Endothelial cell of umbilical vein (primary cell): Measurements from ENCODE around the gene INSRR. TPM values are rescaled to one million over a fixed set of nuclear protein-coding genes. Genes with fewer than 3 reads are reported as not detected.

ENCODE experiments used
- BruUV-seq: library from RNA; stranded (reverse); fragments of 400-500 nt; replicated peaks from 2 replicates; lab custom pipeline; 2021; lab: Mats Ljungman, UMichigan
- CTCF ChIA-PET: fragments of 300-600, 350-600 bp; sonication (Branson Sonifier 250); formaldehyde crosslinking; loops from one replicate; lab custom pipeline; 2021; ENCODE audit warnings: antibody characterized with exemption, inconsistent platforms; lab: Charles Lee
- POLR2A ChIA-PET: fragments of 300-600, 350-600 bp; sonication (Branson Sonifier 250); formaldehyde crosslinking; loops from one replicate; lab custom pipeline; 2021; ENCODE audit warnings: antibody characterized with exemption, inconsistent platforms; lab: Charles Lee
- DNase-seq: peaks from one replicate; pipeline ENCODE4 v3.0.0-alpha.2; 2011; ENCODE audit warnings: low read depth, low spot score
- FAIRE-seq: peaks from 2 replicates; lab custom pipeline; 2011; peaks lifted over from hg19 to GRCh38; lab: Jason Lieb, UNC
- H2AFZ ChIP-seq: 2 replicates; pipeline ENCODE4 v1.6.0; 2012; ENCODE audit warnings: low read depth, low read length, control low read depth, inconsistent platforms
- H3K27ac ChIP-seq: 2 replicates; pipeline ENCODE4 v1.5.1; 2011; ENCODE audit warnings: low read depth, mild to moderate bottlenecking, control low read depth, low read length, moderate library complexity; ENCODE audit not compliant: insufficient read depth
- H3K27me3 ChIP-seq, 2 experiments: 2 replicates each; pipeline versions ENCODE4 v1.6.0 to v1.6.1; 2011; ENCODE audit warnings: low read length in 2 of 2, mixed read lengths in 1 of 2; ENCODE audit not compliant: control insufficient read depth in 2 of 2, insufficient read depth in 2 of 2
- H3K36me3 ChIP-seq, 2 experiments: 2 replicates in 1 of 2; 3 replicates in 1 of 2; pipeline ENCODE4 v1.5.1; 2011; ENCODE audit warnings: low read length in 2 of 2, mild to moderate bottlenecking in 1 of 2, moderate library complexity in 1 of 2; ENCODE audit not compliant: control insufficient read depth in 2 of 2, insufficient read depth in 2 of 2; ENCODE audit errors: extremely low read depth in 1 of 2
- H3K4me1 ChIP-seq: 3 replicates; pipeline ENCODE4 v1.5.1; 2011; ENCODE audit warnings: mild to moderate bottlenecking, low read length; ENCODE audit not compliant: control insufficient read depth, insufficient read depth; ENCODE audit errors: extremely low read depth
- H3K4me2 ChIP-seq: 2 replicates; pipeline ENCODE4 v1.6.1; 2011; ENCODE audit warnings: low read length, control low read depth, mixed read lengths; ENCODE audit not compliant: insufficient read depth
- H3K4me3 ChIP-seq, 3 experiments: fragments of 200-600 bp in 1 of 3; sonication (generic), shearing (Covaris generic) in 1 of 3; replicated peaks in 1 of 3; 2 replicates each; pipeline ENCODE4 v1.5.1; 2011 to 2016; ENCODE audit warnings: control low read depth in 3 of 3, low read length in 3 of 3, mild to moderate bottlenecking in 2 of 3, inconsistent platforms in 1 of 3, low read depth in 1 of 3, moderate library complexity in 1 of 3; ENCODE audit not compliant: insufficient read depth in 1 of 3
- H3K79me2 ChIP-seq: 2 replicates; pipeline ENCODE4 v1.6.0; 2012; ENCODE audit warnings: low read length, inconsistent platforms; ENCODE audit not compliant: control insufficient read depth, insufficient read depth
- H3K9ac ChIP-seq: replicated peaks from 2 replicates; pipeline ENCODE3; 2011; ENCODE audit warnings: low read length, control low read depth; ENCODE audit not compliant: insufficient read depth; ENCODE audit errors: extremely low read depth
- H3K9me1 ChIP-seq: replicated peaks from 3 replicates; pipeline ENCODE4 v1.6.0; 2011; ENCODE audit warnings: mild to moderate bottlenecking, low read length; ENCODE audit not compliant: control insufficient read depth, insufficient read depth; ENCODE audit errors: extremely low read depth
- H3K9me3 ChIP-seq: replicated peaks from 2 replicates; pipeline ENCODE4 v1.5.1; 2012; ENCODE audit warnings: low read length, inconsistent platforms; ENCODE audit not compliant: control insufficient read depth, insufficient read depth
- H4K20me1 ChIP-seq: replicated peaks from 2 replicates; pipeline ENCODE3; 2011; ENCODE audit warnings: mild to moderate bottlenecking, low read length; ENCODE audit not compliant: control insufficient read depth, insufficient read depth; ENCODE audit errors: extremely low read depth
- CTCF ChIP-seq, 2 donors: IDR thresholded peaks; 1 replicate in 1 of 2; 2 replicates in 1 of 2; pipeline ENCODE4 v1.5.1; 2011; ENCODE audit warnings: low read length in 2 of 2, mild to moderate bottlenecking in 2 of 2, moderate library complexity in 2 of 2, control low read depth in 1 of 2, inconsistent platforms in 1 of 2, low read depth in 1 of 2; ENCODE audit not compliant: insufficient read depth in 1 of 2; ENCODE audit errors: extremely low read depth in 1 of 2
- JUN ChIP-seq: IDR thresholded peaks from 2 replicates; pipeline ENCODE4 v1.6.1; 2011; ENCODE audit warnings: borderline replicate concordance, low read depth; ENCODE audit not compliant: insufficient read length, insufficient read depth
- MAX ChIP-seq: IDR thresholded peaks from 2 replicates; pipeline ENCODE4 v1.6.1; 2011; ENCODE audit not compliant: insufficient read depth, insufficient read length
- MYC ChIP-seq: IDR thresholded peaks from one replicate; pipeline ENCODE4 v1.6.1; 2011; ENCODE audit warnings: mild to moderate bottlenecking, low read depth, low read length
- POLR2A ChIP-seq: IDR thresholded peaks from 2 replicates; pipeline ENCODE4 v1.6.1; 2012; ENCODE audit warnings: low read depth, mild to moderate bottlenecking, control low read depth, low read length
- POLR2AphosphoS5 ChIP-seq: IDR thresholded peaks from 2 replicates; pipeline ENCODE4 v1.6.1; 2012; ENCODE audit warnings: low read depth, mild to moderate bottlenecking, control low read depth, low read length, moderate library complexity; ENCODE audit not compliant: insufficient read depth
- dilution Hi-C: fragments of 300-500 bp; cut with MboI; formaldehyde crosslinking; loops from one replicate; pipeline ENCODE4 v1.15.0; 2019; ENCODE audit warnings: low sequenced_read_pairs; ENCODE audit not compliant: extremely low pct_ligation_motif_present
- intact Hi-C: fragments of 100-400 bp; cut with micrococcal nuclease; formaldehyde crosslinking; loops from one replicate; pipeline ENCODE4 v1.10.0; 2022
- polyA plus RNA-seq, 4 experiments: library from polyadenylated mRNA; depleted of rRNA in 3 of 4; stranded (reverse) in 3 of 4; unstranded in 1 of 4; fragments of >200 nt; gene quantifications; 2 replicates each; pipeline versions ENCODE4 v1.2.1 to v1.2.3, GENCODE V29; 2011 to 2012; ENCODE audit warnings: missing spikeins in 1 of 4
- total RNA-seq: library from RNA; stranded (reverse); gene quantifications from 2 replicates; pipeline ENCODE4 v1.2.3, GENCODE V29; 2021

The INSRR gene
- total and polyA plus RNA-seq, 2 donors (not counting 3 experiments of a cell fraction or from before 2014, with no cell fraction given), result not detected

DNA sequence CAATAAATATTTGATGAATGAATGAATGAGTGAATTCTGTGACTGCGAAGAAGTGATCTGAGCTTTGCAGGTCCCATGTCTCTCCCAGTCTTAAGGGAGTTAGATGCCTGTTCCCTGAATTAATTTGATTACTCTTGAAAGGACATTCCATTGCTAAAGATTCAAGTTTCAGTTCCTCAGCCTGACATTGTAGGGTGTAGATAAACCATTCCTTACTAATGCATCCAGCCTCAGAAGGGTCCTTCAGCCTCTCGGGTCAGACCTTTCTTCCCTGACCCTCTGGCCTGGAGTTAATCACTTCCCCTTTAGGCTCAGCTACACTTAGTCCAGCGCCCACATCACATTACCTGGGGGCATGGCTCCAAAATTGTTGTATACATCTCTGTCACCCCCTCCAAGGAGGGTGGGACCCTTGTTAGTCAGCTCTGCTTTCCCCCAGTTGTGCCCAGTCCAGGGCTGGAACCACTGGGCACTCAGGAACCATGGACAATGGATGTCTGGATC lies 2.6 kb downstream of the INSRR start:
- no peaks in the 10 kb centered on the region for H3K9me1 ChIP-seq
- no peak overlapping the region for H3K27ac ChIP-seq
- DNase-seq (no peak), FAIRE-seq (no peak)
- BruUV-seq, result no TSS peak
- dilution Hi-C loops (no loop called here), intact Hi-C loops (no loop called here)
- H2AFZ ChIP-seq, result no peak overlapping the region
- no peaks in the 10 kb centered on the region for H4K20me1 ChIP-seq
- no peaks in the 10 kb centered on the region for H3K79me2 ChIP-seq
- peaks cover 33 to 38% of the 10 kb centered on the region in 2 experiments for H3K27me3 ChIP-seq
- H3K9me3 ChIP-seq, result no peaks in the 10 kb centered on the region
- no peaks in the 10 kb centered on the region for H3K36me3 ChIP-seq
- ChIA-PET POLR2A (no interaction called here), CTCF (interaction anchor here (1.1 to 10.5 kb wide), 5 partner anchors 8 to 166 kb away, joined by 4 to 336 read pairs (median 144); partner anchors contain the start of genes ISG20L2 and METTL25B)
- peaks cover 18% of the 10 kb centered on the region for H3K4me1 ChIP-seq
- no peak for TF ChIP-seq MAX
- no peak for TF ChIP-seq MYC
- TF ChIP-seq CTCF (IDR thresholded peaks at IDR 0.05; ENCODE audit: extremely low read depth in 1 of 2, insufficient read depth in 1 of 2, low read depth in 1 of 2, low read length in 2 of 2), result no peak
- no peak for TF ChIP-seq POLR2AphosphoS5
- TF ChIP-seq POLR2A, result no peak
- no peak for TF ChIP-seq JUN
- H3K4me3 ChIP-seq, result no peak overlapping the region
- no peak overlapping the region for H3K4me2 ChIP-seq
- H3K9ac ChIP-seq, result no peak overlapping the region
